Measurements from ENCODE around the gene RNU1-1.

GRCh38 chr1:16478091-16478490 lies 36.0 kb downstream of the RNU1-1 start:
- TF ChIP-seq CTCF (IDR thresholded peaks at IDR 0.05; ENCODE audit: low read depth, low read length, missing input control), result no peak
- no peak for TF ChIP-seq YY1 (IDR thresholded peaks at IDR 0.05)
- no peak for TF ChIP-seq EGR1 (IDR thresholded peaks at IDR 0.05; ENCODE audit: low read depth in 2 of 2)
- no peak for TF ChIP-seq JUND (IDR thresholded peaks at IDR 0.05)
- no peak for TF ChIP-seq RAD21 (IDR thresholded peaks at IDR 0.05)
- TF ChIP-seq FOXA1 (IDR thresholded peaks at IDR 0.05), result no peak
- no peak for TF ChIP-seq ATF3 (IDR thresholded peaks at IDR 0.05)
- TF ChIP-seq NR2F2 (IDR thresholded peaks at IDR 0.05), result no peak
- TF ChIP-seq TAF1 (conservative IDR thresholded peaks at IDR 0.05), result no peak
- TF ChIP-seq GABPA (IDR thresholded peaks at IDR 0.05 in 1 of 2, conservative IDR thresholded peaks at IDR 0.05 in 1 of 2), result no peak
- no peak for TF ChIP-seq REST (IDR thresholded peaks at IDR 0.05)
- TF ChIP-seq MAX (IDR thresholded peaks at IDR 0.05), result no peak
- no peak for TF ChIP-seq RXRA (IDR thresholded peaks at IDR 0.05)

All from liver (tissue), 3 donors.